Esophagus squamous epithelium (tissue), 5 donors: ENCODE data around the gene TNNI2. TPM values are rescaled to one million over a fixed set of nuclear protein-coding genes. Genes with fewer than 3 reads are reported as not detected.
A peak's percentile ranks its signal among the peaks of the same experiment; 100 is the strongest.

Source experiments
- DNase-seq: peaks from one replicate; lab custom pipeline; 2025; lab: John Stamatoyannopoulos, UW
- H3K27ac ChIP-seq, 4 donors: fragments of 200-600 bp; sonication (generic); one replicate each; pipeline ENCODE4 v1.5.1; 2016 to 2019; ENCODE audit warnings: mild to moderate bottlenecking in 1 of 4
- H3K27me3 ChIP-seq, 4 donors: fragments of 200-600 bp; sonication (generic); 1 replicate in 3 of 4; 2 replicates in 1 of 4; pipeline versions ENCODE4 v1.5.1 to v1.6.0; 2017 to 2021; ENCODE audit warnings: antibody characterized with exemption in 1 of 4
- H3K36me3 ChIP-seq, 3 donors: fragments of 200-600 bp; sonication (generic); one replicate each; pipeline ENCODE4 v1.5.1; 2016 to 2019
- H3K4me1 ChIP-seq, 3 donors: fragments of 200-600 bp; sonication (generic); one replicate each; pipeline ENCODE4 v1.5.1; 2017 to 2019
- H3K4me3 ChIP-seq, 4 donors: fragments of 200-600 bp; sonication (generic); 1 replicate in 3 of 4; 2 replicates in 1 of 4; pipeline ENCODE4 v1.5.1; 2016 to 2019; ENCODE audit warnings: mild to moderate bottlenecking in 2 of 4, moderate library complexity in 1 of 4
- H3K9me3 ChIP-seq, 3 donors: fragments of 200-600 bp; sonication (generic); one replicate each; pipeline ENCODE4 v1.5.1; 2016 to 2019
- POLR2A ChIP-seq, 4 donors: fragments of 450-650 bp; IDR thresholded peaks; one replicate each; pipeline ENCODE4 v1.6.1; 2017; ENCODE audit warnings: antibody characterized with exemption in 4 of 4, mild to moderate bottlenecking in 4 of 4, moderate library complexity in 3 of 4
- WGBS, 2 donors: methylation state at CpG; one replicate each; pipeline ENCODE4 v1.1.5; 2018; 5-methylcytosine and 5-hydroxymethylcytosine counted together
- intact Hi-C: fragments of 100-400 bp; cut with DNase I; formaldehyde crosslinking; loops from one replicate; pipeline ENCODE4 v1.15.0; 2022
- small RNA-seq, 4 donors: library from RNA; depleted of rRNA; stranded (forward); fragments of <200 nt; gene quantifications; one replicate each; pipeline ENCODE3, GENCODE V24; 2016
- total RNA-seq, 4 donors: library from RNA; depleted of rRNA; stranded (reverse); fragments of >200 nt; gene quantifications; one replicate each; pipeline ENCODE4 v1.1.0, GENCODE V29; 2016
- TF ChIP-seq, protein P1 (sequence below), 6 experiments: fragments of 450-650 bp in 4 of 6; fragments of 200-600 bp in 2 of 6; sonication (generic) in 2 of 6; IDR thresholded peaks; one replicate each; pipeline ENCODE4 v1.5.1; 2016 to 2019; ENCODE audit warnings: antibody characterized with exemption in 6 of 6, mild to moderate bottlenecking in 4 of 6, moderate library complexity in 4 of 6
- donor health status: DM: yes; HTN: yes; CAD: no.

TNNI2 gene
- total RNA-seq, 4 donors from 2014 or later = 14.7 to 23.8 (median 15.0) TPM; not detected in 1

DNA sequence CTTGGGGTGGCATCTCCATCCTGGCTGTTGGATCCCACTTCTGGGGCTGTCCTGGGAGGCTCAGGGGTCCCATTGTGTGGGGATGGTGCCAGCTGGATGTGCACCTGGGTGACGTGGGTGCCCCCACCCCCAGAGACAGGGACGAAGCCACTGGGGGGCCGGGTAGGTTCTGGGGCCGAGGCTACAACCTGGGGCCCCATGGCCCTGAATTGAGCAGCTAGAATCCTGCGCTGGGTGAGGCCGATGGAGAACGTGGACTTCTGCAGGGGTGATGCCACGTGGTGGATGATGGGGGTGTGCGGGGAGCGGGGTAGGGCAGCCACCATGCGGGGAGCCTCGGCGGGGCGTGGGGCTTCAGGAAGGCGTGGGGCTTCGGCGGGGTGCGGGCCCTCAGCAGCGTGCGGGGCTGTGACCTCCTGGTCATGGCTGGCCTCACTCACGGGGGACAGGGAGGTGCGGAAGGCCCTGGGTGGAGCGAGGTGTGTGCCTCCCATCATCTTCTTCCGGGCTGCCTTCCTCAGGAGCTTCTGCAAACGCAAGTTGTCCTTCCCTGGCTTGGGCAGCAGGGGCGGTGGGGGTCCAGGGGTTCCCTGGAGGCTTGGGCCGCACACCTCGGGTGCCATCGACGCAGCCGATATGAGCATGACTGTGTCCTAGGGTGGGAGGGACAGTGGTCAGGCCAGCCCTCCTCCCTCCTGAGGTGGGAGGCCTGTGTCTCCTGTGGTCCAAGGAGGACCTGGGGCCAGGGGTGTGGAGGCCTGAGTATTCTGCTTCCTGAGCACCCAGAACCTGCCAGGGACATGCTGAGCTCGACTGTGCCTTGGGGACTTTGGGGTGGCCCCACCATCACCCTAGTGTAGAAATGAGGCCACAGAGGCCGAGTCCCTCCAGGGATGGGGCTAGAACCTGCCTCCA, 51.4 kb downstream of the TNNI2 start:
- no peaks in the 10 kb centered on the region for H3K27me3 ChIP-seq
- intact Hi-C loops = no loop called here
- H3K4me3 ChIP-seq = no peak overlapping the region
- DNase-seq = no peak
- H3K27ac ChIP-seq = peak overlapping the region in 1 of 4 donors; percentile 26
- TF ChIP-seq POLR2A (IDR thresholded peaks at IDR 0.05) = no peak
- TF ChIP-seq, protein P1, sequence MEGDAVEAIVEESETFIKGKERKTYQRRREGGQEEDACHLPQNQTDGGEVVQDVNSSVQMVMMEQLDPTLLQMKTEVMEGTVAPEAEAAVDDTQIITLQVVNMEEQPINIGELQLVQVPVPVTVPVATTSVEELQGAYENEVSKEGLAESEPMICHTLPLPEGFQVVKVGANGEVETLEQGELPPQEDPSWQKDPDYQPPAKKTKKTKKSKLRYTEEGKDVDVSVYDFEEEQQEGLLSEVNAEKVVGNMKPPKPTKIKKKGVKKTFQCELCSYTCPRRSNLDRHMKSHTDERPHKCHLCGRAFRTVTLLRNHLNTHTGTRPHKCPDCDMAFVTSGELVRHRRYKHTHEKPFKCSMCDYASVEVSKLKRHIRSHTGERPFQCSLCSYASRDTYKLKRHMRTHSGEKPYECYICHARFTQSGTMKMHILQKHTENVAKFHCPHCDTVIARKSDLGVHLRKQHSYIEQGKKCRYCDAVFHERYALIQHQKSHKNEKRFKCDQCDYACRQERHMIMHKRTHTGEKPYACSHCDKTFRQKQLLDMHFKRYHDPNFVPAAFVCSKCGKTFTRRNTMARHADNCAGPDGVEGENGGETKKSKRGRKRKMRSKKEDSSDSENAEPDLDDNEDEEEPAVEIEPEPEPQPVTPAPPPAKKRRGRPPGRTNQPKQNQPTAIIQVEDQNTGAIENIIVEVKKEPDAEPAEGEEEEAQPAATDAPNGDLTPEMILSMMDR (IDR thresholded peaks at IDR 0.05) = no peak
- 59 to 93% methylated on average over 5 to 12 of the region's 33 CpGs for WGBS, 2 donors
- no peaks in the 10 kb centered on the region for H3K9me3 ChIP-seq
- peaks cover 0 to 40% (median 20%) of the 10 kb centered on the region in 3 donors for H3K4me1 ChIP-seq
- H3K36me3 ChIP-seq = peaks cover 0 to 45% (median 9%) of the 10 kb centered on the region in 3 donors

Small RNA genes lying within 50 kb of the gene (small RNA-seq; reads per million reads assigned to genes)
- gene AC051649.1 = 0 reads per million in 4 donors
- 0 reads per million in 4 donors for gene MIR4298

Other genes starting within 250 kb of the TNNI2 start
- gene KRTAP5-2, start 240.7 kb upstream of the TNNI2 start, total RNA-seq = not detected
- gene KRTAP5-3, start 230.5 kb upstream of the TNNI2 start, total RNA-seq = not detected
- not detected for gene KRTAP5-4, start 216.8 kb upstream of the TNNI2 start, total RNA-seq
- not detected for gene KRTAP5-5, start 209.2 kb upstream of the TNNI2 start, total RNA-seq
- not detected for gene KRTAP5-6, start 141.8 kb upstream of the TNNI2 start, total RNA-seq
- 1 to 10 TPM in 3 of 4 donors, under 1 TPM in 1; 0.88 to 6.3 (median 2.4) TPM for gene IFITM10, start 88.4 kb upstream of the TNNI2 start, total RNA-seq
- 100 to 1,000 TPM; 369 to 649 (median 567) TPM for gene CTSD, start 75.1 kb upstream of the TNNI2 start, total RNA-seq
- 100 to 1,000 TPM in 1 of 4 donors, 10 to 100 TPM in 3; 28.7 to 110 (median 69.3) TPM for gene SYT8, start 4.0 kb upstream of the TNNI2 start, total RNA-seq
- gene LSP1, start 14.1 kb downstream of the TNNI2 start, total RNA-seq = 10 to 100 TPM; 23.3 to 75.9 (median 46.4) TPM
- gene PRR33, start 52.9 kb downstream of the TNNI2 start, total RNA-seq = not detected
- gene TNNT3, start 80.7 kb downstream of the TNNI2 start, total RNA-seq = 1 to 10 TPM in 2 of 4 donors, under 1 TPM in 1, not detected in 1; 0.76 to 3.1 (median 1.6) TPM
- 100 to 1,000 TPM; 128 to 231 (median 155) TPM for gene MRPL23, start 108.4 kb downstream of the TNNI2 start, total RNA-seq
- 100 to 1,000 TPM in 1 of 4 donors, 10 to 100 TPM in 2, 1 to 10 TPM in 1; 4.7 to 121 (median 47.8) TPM for gene H19, start 158.9 kb downstream of the TNNI2 start, total RNA-seq